ENCODE results near the gene BABAM2.

GRCh38 chr2:28199995-28200679, 309.6 kb downstream of the BABAM2 start:
- TF ChIP-seq CTCF (IDR thresholded peaks at IDR 0.05; ENCODE audit: insufficient read depth, low read length, poor library complexity, severe bottlenecking), result no peak
- no peak for TF ChIP-seq EZH2phosphoT487 (conservative IDR thresholded peaks at IDR 0.05; ENCODE audit: low read length)

Measured in SU-DHL-6 (cell line).